Activated T-cell treated with anti-CD3 and anti-CD28 coated beads, Interleukin-2, amount 50 U/mL, for 1 hour (primary cell): Measurements from ENCODE around the gene LDLRAD3.

ENCODE experiments used
- DNase-seq: peaks from one replicate; pipeline ENCODE4 v3.0.0-alpha.2; 2020

LDLRAD3 gene

DNA sequence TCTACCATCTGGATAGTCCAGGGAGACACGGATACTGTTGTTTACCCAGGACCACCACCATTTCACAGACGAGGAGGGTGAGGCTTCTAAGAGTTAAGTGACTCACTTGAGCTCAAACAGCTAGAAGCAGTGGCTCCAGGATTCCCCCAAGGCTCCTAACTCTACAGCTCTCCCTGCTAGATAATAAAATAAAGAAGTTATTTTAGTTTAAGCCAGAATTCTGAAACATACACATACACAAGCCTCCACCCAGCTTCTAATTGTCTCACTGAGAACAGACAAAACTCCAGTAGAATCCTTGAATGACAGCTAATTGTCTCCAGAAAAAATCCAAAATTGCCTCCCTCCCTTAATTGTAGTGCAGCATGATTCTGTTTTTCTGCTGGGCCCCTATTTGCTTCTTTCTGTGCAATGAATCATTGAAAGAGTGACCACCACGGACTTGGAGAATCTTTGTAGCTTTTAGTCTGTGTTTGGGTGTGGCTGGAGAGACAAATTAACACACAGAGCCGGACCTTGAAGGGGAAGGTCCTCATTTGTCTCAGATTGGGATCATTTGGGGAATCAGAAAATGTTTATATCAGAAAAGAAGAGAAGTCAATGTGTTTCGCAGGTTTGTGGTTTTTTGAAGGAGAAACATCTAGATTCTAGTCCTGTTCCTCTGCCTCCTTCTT lies 280.5 kb downstream of the LDLRAD3 start:
- DNase-seq: no peak

DNA sequence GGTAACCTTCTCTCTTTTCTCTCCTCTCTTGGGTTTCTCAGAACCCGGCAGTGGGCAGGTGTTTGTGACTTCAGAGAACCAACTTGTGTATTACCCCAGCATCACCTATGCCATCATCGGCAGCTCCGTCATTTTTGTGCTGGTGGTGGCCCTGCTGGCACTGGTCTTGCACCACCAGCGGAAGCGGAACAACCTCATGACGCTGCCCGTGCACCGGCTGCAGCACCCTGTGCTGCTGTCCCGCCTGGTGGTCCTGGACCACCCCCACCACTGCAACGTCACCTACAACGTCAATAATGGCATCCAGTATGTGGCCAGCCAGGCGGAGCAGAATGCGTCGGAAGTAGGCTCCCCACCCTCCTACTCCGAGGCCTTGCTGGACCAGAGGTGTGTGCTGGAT lies 283.2 kb downstream of the LDLRAD3 start:
- DNase-seq: no peak

GRCh38 chr11:36228689-36229088 lies 284.8 kb downstream of the LDLRAD3 start:
- DNase-seq: no peak

- DNase-seq: no peak
These were observed 285.3 kb downstream of the LDLRAD3 start for GRCh38 chr11:36229091-36229705.

- no peak for DNase-seq
These were observed 287.2 kb downstream of the LDLRAD3 start for GRCh38 chr11:36230779-36231699.

GRCh38 chr11:36233204-36233603 lies 289.3 kb downstream of the LDLRAD3 start:
- DNase-seq: no peak

DNA sequence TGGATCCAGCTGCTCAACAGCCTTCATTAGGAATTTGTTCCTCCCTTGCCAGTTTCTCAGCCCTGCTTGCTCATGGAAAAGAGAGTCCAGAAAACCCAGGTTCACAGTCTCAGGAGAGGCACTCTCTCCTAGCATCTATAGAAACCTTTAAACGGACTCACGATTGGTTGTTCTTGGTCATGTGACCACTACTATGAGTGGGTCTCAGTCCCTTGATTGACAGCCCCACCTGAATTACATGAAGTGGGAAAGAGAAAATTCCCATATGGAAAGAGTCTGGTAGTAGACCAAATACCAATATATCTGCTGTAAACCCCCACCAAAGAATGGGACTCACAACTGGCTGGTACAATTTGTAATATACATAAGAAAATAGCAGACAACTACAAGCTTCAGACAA lies 291.0 kb downstream of the LDLRAD3 start:
- no peak for DNase-seq

DNA sequence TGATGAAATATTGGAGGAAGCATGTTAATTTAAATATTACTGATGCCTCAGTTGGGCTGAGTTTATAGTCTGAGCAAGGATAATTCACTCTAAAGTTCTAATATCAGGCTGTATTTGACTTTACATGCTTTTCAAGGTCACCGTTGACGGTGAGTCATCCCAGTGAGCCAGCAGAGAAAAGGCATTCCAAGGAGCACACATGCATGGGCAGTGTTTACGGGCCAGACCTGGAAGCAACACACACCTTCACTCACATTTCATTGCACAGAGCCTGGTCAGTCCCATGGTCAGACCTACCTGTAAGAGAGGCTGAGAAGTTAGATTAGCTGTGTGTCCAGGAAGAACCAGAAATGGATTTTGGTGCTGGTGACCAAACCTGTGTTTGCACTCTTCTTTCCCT lies 291.9 kb downstream of the LDLRAD3 start:
- no peak for DNase-seq

GRCh38 chr11:36237391-36237790 lies 293.5 kb downstream of the LDLRAD3 start:
- DNase-seq: no peak

DNA sequence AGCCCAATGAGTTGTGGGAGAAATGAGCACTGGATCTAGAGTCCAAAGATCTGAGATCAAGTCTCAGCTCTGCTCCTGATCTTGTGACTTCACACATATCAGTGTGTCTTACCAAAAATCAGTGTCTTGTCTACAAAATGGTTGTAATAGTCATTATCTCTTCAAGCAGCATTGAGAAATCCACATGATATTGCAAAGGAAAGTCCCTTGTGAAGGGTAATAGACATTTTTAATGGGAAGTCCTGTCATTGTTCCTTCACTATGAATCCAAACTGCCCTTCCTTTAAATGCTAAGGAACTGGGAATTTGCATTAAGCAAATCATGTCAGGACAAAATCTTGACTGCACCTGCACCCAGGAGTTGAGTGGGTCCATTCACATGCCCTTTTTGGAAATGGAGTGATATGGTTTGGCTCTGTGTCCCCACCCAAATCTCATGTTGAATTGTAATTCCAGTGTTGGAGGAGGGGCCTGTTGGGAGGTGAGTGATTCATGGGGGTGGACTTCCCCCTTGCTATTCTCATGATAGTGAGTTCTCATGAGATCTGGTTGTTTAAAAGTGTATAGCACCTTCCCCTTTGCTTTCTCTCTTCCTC lies 294.3 kb downstream of the LDLRAD3 start:
- DNase-seq: no peak

- DNase-seq: no peak
These were observed 295.0 kb downstream of the LDLRAD3 start for GRCh38 chr11:36238881-36239280.

- no peak for DNase-seq
These were observed 295.8 kb downstream of the LDLRAD3 start for GRCh38 chr11:36239636-36240035.

DNA sequence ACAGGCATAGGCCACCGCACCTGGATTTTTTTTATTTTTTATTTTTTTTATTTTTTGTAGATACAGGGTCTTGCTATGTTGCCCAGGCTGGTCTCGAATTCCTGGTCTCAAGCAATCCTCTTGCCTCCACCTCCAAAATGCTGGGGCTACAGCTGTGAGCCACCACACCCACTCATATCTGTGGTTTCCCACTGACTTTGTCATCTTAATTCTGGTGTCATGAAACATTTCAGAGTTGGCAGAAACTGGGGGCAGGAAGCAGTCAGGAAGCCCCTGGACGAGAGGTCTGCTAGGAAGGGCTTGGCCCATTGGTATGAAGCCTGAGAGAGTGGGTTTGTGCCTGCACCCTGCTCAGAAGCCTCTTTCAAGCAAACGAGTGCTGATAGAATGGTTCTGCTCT lies 296.3 kb downstream of the LDLRAD3 start:
- DNase-seq: no peak

- no peak for DNase-seq
These were observed 296.9 kb downstream of the LDLRAD3 start for GRCh38 chr11:36240801-36241200.

DNA sequence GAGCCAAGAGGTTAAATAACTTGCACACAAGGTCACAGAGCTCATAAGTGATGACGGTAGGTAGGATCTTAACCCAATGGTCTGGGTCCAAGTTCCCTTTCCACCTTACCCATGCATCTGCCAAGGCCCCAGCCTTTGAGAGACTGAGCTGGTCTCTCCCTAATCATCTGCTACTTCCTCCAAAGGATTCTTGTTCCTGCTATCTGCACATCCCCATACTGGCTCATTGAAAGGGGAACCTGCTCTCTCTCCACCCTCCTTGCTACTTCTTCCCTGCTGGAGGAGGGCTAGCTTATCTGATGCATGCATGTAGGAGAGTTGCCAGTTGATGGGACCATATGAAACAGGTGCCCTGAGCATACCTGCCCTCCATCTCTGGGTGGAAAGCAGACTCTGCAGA lies 297.6 kb downstream of the LDLRAD3 start:
- no peak for DNase-seq

DNA sequence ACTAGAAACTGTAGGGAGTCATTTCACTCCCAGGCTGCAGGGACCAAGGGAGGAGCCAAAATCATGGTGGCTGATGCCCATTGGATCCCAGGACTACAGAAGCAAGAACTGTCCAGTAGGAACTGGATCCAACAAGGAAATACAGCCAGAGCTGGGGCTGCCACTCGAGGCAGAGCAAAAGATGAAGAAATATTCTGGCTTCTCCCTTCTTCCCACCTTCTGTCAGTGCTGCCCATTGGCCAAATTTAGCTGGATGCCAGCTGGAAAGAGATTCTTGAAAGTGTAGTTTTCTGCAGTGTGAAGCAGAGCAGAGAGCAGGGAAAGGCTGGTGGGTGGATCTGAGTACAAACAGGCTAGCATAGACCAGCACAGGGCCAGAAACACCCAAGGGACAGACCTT lies 299.8 kb downstream of the LDLRAD3 start:
- no peak for DNase-seq

DNA sequence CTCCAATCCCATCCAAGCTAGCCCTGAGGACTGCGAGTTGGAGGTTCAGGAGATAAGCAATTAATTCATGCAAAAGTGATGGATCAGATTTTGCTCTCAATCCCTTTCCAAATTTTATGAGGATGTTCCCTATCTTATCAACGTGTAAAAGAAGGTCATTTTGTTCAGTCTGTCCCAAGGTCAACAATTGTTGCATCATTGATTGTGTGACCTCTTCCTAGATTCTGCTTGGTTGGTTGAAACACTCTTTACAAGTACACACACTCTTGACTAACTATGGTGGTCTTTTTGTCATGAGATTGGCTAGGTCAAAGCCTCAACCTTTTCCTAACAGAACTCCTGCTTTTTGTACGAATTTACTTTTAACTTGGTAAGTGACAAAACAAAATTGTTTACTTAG lies 303.6 kb downstream of the LDLRAD3 start:
- DNase-seq: no peak

DNA sequence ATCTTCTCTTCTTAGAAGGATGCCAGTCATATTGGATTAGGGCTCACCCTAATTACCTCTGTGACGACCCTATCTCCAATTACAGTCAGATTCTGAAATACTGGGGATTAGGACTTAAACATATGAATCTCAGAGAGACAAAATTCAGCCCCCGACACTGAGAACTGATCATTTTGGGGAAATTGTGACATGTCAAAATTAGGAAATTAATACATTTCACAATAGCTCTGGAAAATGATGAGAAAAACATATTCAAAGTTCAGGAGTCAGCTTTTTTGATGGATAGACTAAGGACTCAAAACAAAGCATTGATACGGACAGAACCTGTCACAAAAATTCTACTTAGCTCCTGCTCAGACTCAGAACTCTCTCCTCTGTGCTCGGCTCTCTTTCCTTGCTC lies 304.6 kb downstream of the LDLRAD3 start:
- no peak for DNase-seq

- DNase-seq: no peak
These were observed 305.4 kb downstream of the LDLRAD3 start for GRCh38 chr11:36249246-36249645.

- DNase-seq: no peak
These were observed 308.0 kb downstream of the LDLRAD3 start for GRCh38 chr11:36251823-36252222.

- DNase-seq: no peak
These were observed 309.4 kb downstream of the LDLRAD3 start for GRCh38 chr11:36253238-36253637.

- DNase-seq: no peak
These were observed 310.9 kb downstream of the LDLRAD3 start for GRCh38 chr11:36254713-36255112.

GRCh38 chr11:36257351-36257750 lies 313.5 kb downstream of the LDLRAD3 start:
- DNase-seq: no peak
